Measurements from ENCODE around the gene GUCA2A.

Gene GUCA2A

DNA sequence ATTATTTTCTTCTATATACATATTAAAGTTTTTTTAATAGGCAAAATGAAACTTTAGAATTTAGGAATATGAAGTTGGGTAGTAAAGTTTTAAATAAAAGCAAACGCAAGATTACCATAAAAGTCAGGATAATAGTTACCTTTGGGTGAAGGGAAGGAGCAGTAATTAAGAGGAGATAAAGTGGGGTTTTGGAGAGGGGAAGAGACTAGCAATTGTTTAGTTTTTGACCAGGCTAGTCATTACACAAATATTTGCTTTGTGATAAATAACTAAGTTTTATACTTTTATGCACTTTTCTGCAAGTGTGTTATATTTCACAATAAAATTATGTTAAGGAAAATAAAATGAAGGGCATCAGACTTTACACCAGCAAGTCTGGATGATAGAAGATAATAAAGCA lies 39.0 kb downstream of the GUCA2A start:
- Histone ChIP-seq H3K9me3 (ENCODE audit: control insufficient read depth, insufficient read depth, low read depth, low read length) (no peaks in the 10 kb centered on the region), H3K27ac (ENCODE audit: extremely low read depth, low read depth, low read length) (no peak overlapping the region), H3K36me3 (ENCODE audit: control insufficient read depth in 2 of 2, insufficient read depth in 1 of 2, low read length in 2 of 2) (no peaks in the 10 kb centered on the region), H3K4me1 (ENCODE audit: control insufficient read depth, insufficient read depth, low read length) (no peaks in the 10 kb centered on the region), H3K4me3 (ENCODE audit: low read depth, low read length) (no peak overlapping the region)
- ChIA-PET CTCF (interaction anchor here (0.6 kb wide), 2 partner anchors 33 to 335 kb away, joined by 3 to 5 read pairs; no protein-coding TSS in a partner anchor), POLR2A (no interaction called here)
- TF ChIP-seq ZBTB17 (tag by site-specific recombination; IDR thresholded peaks at IDR 0.05): no peak
- no peak for TF ChIP-seq ZFHX2 (tag by site-specific recombination; conservative IDR thresholded peaks at IDR 0.05)
- no peak for TF ChIP-seq WT1 (tag by site-specific recombination; IDR thresholded peaks at IDR 0.05)
- no peak for TF ChIP-seq ZNF112 (tag by site-specific recombination; IDR thresholded peaks at IDR 0.05)
- TF ChIP-seq IKZF3 (tag by site-specific recombination; IDR thresholded peaks at IDR 0.05): no peak
- no peak for TF ChIP-seq ZBTB48 (tag by site-specific recombination; IDR thresholded peaks at IDR 0.05)
- TF ChIP-seq, protein P1, sequence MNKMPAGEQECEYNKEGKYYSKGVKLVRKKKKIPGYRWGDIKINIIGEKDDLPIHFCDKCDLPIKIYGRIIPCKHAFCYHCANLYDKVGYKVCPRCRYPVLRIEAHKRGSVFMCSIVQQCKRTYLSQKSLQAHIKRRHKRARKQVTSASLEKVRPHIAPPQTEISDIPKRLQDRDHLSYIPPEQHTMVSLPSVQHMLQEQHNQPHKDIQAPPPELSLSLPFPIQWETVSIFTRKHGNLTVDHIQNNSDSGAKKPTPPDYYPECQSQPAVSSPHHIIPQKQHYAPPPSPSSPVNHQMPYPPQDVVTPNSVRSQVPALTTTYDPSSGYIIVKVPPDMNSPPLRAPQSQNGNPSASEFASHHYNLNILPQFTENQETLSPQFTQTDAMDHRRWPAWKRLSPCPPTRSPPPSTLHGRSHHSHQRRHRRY (tag by site-specific recombination; IDR thresholded peaks at IDR 0.05): no peak
- TF ChIP-seq SP2 (tag by site-specific recombination; IDR thresholded peaks at IDR 0.05): no peak
- TF ChIP-seq ZNF221 (tag by site-specific recombination; IDR thresholded peaks at IDR 0.05; ENCODE audit: borderline replicate concordance): no peak
- TF ChIP-seq PRDM1 (tag by site-specific recombination; IDR thresholded peaks at IDR 0.05): no peak
- TF ChIP-seq ZIC2 (tag by site-specific recombination; IDR thresholded peaks at IDR 0.05): no peak
- no peak for TF ChIP-seq ZNF530 (tag by site-specific recombination; IDR thresholded peaks at IDR 0.05; ENCODE audit: low read depth)

DNA sequence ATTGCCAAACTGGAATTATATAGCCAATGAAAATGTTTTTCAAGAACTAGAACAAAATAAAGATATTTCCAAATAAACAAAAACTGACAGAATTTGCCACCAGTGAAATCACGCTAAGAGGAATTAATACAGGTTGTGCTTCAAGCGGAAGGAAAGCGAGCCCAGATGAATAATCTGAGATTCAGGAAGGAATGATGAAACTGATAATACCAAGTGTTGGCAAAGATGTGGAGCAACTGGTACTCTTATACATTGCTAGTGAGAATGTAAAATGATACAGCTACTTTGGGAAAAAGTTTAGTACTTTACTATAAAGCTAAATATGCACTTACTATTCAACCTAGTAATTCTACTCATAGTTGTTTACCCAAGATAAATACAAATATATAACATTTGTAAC lies 42.1 kb downstream of the GUCA2A start:
- Histone ChIP-seq H3K4me1 (ENCODE audit: control insufficient read depth, insufficient read depth, low read length) (no peaks in the 10 kb centered on the region), H3K27ac (ENCODE audit: extremely low read depth, low read depth, low read length) (no peak overlapping the region), H3K9me3 (ENCODE audit: control insufficient read depth, insufficient read depth, low read depth, low read length) (no peaks in the 10 kb centered on the region), H3K36me3 (ENCODE audit: control insufficient read depth in 2 of 2, insufficient read depth in 1 of 2, low read length in 2 of 2) (no peaks in the 10 kb centered on the region), H3K4me3 (ENCODE audit: low read depth, low read length) (no peak overlapping the region)
- TF ChIP-seq MYNN (tag by site-specific recombination; IDR thresholded peaks at IDR 0.05; ENCODE audit: borderline replicate concordance) (no peak), ZNF654 (tag by site-specific recombination; IDR thresholded peaks at IDR 0.05; ENCODE audit: low read depth) (no peak)
- TF ChIP-seq, protein P1 (tag by site-specific recombination; IDR thresholded peaks at IDR 0.05): no peak
- CTCF ChIA-PET: no interaction called here
- POLR2A ChIA-PET: no interaction called here

DNA sequence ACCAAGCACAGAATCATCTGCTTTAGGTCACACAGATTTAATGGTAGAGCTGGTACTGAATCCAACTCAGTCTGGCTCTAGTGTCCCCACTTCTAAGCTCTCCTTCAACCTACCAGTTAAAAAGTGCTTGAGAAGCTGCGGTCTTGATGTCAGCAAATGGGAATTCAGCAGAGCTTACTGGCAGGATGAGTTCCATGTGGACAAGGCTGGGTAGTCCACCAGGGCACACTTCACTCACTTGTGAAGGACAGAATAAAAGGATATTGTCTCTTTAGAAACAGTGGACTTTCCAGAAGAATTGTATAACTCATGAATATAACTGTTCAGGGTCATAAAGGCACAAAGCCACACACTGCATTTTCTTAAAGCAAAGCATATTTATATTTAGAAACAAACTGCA lies 46.4 kb downstream of the GUCA2A start:
- ChIA-PET CTCF (no interaction called here), POLR2A (no interaction called here)
- no peaks in the 10 kb centered on the region for H3K36me3 ChIP-seq (ENCODE audit: control insufficient read depth in 2 of 2, insufficient read depth in 1 of 2, low read length in 2 of 2)
- no peak overlapping the region for H3K4me3 ChIP-seq (ENCODE audit: low read depth, low read length)
- no peak overlapping the region for H3K27ac ChIP-seq (ENCODE audit: extremely low read depth, low read depth, low read length)
- no peaks in the 10 kb centered on the region for H3K9me3 ChIP-seq (ENCODE audit: control insufficient read depth, insufficient read depth, low read depth, low read length)
- TF ChIP-seq ZNF133 (tag by site-specific recombination; IDR thresholded peaks at IDR 0.05) (no peak), BCL11A (tag by site-specific recombination; IDR thresholded peaks at IDR 0.05; ENCODE audit: low read depth) (no peak), ZNF501 (tag by site-specific recombination; IDR thresholded peaks at IDR 0.05) (no peak), ZNF768 (tag by site-specific recombination; IDR thresholded peaks at IDR 0.05) (no peak), SP7 (tag by site-specific recombination; IDR thresholded peaks at IDR 0.05) (no peak), ZNF585B (tag by site-specific recombination; IDR thresholded peaks at IDR 0.05) (no peak)
- no peaks in the 10 kb centered on the region for H3K4me1 ChIP-seq (ENCODE audit: control insufficient read depth, insufficient read depth, low read length)

Data from HEK293 (cell line).